ENCODE measurements around the gene RAVER1. TPM values are rescaled to one million over a fixed set of nuclear protein-coding genes. Genes with fewer than 3 reads are reported as not detected.
"Not testable (repeated sequence)": the region's sequence is repeated elsewhere in the genome, so short reads cannot be mapped to it uniquely, and the experiment has no call there.

RAVER1 gene
- total RNA-seq, 1 experiment from 2014 or later: 45.3 TPM

DNA sequence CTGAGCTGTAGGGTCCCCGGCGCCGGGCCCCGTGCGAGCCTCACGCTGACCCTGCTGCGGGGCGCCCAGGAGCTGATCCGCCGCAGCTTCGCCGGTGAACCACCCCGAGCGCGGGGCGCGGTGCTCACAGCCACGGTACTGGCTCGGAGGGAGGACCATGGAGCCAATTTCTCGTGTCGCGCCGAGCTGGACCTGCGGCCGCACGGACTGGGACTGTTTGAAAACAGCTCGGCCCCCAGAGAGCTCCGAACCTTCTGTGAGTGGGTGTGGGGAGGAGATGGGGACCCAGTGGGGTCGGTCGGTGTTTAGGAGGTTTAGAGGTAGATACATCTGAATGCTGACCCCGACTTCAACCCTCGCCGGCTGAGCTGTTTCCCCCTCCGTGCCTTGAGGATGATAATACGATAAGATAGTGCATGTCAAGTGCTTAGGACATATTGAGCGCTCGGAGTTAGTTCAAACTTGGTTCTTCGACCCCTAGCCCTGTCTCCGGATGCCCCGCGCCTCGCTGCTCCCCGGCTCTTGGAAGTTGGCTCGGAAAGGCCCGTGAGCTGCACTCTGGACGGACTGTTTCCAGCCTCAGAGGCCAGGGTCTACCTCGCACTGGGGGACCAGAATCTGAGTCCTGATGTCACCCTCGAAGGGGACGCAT is 41.6 kb downstream of the RAVER1 start:
- DNase-seq (ENCODE audit: low spot score): no peak

DNA sequence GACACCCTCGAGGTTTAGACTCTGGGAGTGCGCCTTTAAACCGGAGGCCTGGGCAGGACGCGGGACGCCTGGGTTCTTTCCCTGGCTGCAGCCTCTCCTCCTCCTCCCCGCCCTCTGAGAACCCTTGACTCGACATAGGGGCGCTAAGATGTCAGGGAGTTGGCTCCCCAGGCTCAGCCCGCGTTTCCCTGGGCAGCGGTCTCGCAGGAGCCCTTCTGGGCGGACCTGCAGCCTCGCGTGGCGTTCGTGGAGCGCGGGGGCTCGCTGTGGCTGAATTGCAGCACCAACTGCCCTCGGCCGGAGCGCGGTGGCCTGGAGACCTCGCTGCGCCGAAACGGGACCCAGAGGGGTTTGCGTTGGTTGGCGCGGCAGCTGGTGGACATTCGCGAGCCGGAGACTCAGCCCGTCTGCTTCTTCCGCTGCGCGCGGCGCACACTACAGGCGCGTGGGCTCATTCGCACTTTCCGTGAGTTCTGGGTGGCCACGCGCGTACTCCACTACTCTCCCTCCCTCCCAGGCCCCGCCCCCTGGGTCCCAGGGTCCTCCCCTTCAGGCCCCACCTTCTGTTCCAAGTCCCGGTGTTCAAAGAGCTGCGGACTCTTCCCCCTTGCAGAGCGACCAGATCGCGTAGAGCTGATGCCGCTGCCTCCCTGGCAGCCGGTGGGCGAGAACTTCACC is 42.3 kb downstream of the RAVER1 start:
- no peak for DNase-seq (ENCODE audit: low spot score)

DNA sequence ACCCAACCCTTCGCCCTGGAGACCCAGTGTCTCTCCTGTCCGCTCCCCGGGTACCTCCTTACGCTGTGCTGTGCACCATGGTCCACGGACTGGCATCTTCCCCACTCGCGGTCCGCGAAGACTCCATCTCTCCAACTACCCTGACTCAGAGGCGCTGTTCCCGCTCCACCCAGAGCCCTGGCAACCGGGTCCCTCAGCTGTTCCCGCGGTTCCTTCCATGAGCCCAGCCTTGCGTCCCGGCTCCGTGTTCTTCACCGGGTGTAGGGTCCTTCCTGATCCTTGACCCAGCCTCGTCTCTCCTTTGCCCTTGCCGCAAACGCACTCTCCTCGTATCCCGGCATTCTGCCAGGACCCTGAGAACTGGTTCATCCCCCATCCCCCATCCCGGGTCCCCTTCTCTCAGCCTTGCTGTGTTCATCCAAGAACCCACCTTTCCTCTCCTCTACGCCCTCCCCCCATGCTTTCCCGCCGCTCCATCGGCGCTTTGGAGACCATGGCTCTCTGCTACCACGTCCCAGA is 42.9 kb downstream of the RAVER1 start:
- DNase-seq (ENCODE audit: low spot score): no peak

DNA sequence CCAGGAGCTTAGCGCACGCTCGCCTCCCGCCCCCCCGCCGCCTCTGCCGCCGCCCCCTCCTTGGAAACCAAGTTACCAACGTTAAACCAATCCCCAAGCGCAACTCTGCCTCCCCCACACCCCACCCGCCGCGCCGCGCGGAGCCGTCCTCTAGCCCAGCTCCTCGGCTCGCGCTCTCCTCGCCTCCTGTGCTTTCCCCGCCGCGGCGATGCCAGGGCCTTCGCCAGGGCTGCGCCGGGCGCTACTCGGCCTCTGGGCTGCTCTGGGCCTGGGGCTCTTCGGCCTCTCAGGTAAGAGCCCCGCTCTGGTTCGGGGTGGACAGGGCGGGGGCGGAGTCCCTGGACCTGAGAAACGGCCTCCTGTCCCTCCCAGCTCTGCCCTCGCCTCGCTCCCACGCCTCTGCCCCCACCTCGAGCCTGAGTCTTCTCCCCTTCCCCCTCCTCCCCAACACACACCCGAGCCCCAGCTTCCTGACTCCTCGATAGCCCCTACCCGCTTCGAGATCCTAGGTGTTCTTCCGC is 43.4 kb downstream of the RAVER1 start, which contains the start of gene ICAM5:
Gene ICAM5 (plus strand): TSS at position 117 of the 521 bp plus-strand sequence. CDS start 92 bp downstream, at position 209.
- DNase-seq (ENCODE audit: low spot score): no peak

DNA sequence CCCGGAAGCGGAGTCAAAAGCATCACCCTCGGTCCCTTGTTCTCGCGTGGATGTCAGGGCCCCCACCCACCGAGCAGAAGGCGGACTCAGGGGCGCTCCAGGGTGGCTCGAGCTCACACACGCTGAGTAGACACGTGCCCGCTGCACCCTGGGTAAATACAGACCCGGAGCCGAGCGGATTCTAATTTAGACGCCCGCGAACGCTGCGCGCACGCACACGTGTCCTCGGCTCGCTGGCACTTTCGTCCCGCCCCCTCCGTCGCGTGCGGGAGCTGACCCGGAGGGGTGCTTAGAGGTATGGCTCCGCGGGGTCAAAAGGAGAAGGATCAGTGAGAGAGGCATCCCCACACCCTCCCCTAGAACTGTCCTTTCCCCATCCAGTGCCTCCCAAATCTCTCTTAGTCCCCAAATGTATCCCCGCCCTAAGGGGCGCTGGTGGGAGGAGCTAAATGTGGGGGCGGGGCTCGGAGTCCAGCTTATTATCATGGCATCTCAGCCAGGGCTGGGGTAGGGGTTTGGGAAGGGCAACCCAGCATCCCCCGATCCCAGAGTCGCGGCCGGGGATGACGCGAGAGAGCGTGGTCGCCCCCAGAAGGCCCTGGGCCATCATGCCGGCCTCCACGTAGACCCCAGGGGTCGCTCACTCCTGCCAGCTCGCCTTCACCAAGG is 44.0 kb downstream of the RAVER1 start:
- peak; percentile 53 for DNase-seq (ENCODE audit: low spot score)

DNA sequence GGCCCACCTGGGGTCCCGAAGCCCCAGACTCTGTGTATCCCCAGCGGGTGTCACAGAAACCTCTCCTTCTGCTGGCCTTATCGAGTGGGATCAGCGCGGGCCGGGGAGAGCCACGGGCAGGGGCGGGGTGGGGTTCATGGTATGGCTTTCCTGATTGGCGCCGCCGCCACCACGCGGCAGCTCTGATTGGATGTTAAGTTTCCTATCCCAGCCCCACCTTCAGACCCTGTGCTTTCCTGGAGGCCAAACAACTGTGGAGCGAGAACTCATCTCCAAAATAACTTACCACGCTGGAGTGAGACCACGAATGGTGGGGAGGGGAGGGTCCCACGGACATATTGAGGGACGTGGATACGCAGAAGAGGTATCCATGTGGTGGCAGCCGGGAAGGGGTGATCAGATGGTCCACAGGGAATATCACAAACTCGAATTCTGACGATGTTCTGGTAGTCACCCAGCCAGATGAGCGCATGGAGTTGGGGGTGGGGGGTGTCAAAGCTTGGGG is 44.6 kb downstream of the RAVER1 start:
- DNase-seq (ENCODE audit: low spot score): peak; percentile 71

DNA sequence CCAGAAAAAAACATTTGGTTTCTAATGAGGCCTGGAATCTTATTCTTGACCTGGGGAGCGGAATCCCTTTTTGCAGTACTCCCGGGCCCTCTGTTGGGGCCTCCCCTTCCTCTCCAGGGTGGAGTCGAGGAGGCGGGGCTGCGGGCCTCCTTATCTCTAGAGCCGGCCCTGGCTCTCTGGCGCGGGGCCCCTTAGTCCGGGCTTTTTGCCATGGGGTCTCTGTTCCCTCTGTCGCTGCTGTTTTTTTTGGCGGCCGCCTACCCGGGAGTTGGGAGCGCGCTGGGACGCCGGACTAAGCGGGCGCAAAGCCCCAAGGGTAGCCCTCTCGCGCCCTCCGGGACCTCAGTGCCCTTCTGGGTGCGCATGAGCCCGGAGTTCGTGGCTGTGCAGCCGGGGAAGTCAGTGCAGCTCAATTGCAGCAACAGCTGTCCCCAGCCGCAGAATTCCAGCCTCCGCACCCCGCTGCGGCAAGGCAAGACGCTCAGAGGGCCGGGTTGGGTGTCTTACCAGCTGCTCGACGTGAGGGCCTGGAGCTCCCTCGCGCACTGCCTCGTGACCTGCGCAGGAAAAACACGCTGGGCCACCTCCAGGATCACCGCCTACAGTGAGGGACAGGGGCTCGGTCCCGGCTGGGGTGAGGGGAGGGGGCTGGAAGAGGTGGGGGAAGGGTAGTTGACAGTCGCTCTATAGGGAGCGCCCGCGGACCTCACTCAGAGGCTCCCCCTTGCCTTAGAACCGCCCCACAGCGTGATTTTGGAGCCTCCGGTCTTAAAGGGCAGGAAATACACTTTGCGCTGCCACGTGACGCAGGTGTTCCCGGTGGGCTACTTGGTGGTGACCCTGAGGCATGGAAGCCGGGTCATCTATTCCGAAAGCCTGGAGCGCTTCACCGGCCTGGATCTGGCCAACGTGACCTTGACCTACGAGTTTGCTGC is 46.3 kb downstream of the RAVER1 start, which contains the start of gene ICAM4:
Gene ICAM4 (plus strand): TSS at position 153 of the 935 bp plus-strand sequence. CDS start 58 bp downstream, at position 211.
- DNase-seq (ENCODE audit: low spot score): no peak

DNA sequence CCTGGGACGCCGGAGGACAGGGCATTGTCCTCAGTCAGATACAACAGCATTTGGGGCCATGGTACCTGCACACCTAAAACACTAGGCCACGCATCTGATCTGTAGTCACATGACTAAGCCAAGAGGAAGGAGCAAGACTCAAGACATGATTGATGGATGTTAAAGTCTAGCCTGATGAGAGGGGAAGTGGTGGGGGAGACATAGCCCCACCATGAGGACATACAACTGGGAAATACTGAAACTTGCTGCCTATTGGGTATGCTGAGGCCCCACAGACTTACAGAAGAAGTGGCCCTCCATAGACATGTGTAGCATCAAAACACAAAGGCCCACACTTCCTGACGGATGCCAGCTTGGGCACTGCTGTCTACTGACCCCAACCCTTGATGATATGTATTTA is 47.9 kb downstream of the RAVER1 start:
- no peak for DNase-seq (ENCODE audit: low spot score)

DNA sequence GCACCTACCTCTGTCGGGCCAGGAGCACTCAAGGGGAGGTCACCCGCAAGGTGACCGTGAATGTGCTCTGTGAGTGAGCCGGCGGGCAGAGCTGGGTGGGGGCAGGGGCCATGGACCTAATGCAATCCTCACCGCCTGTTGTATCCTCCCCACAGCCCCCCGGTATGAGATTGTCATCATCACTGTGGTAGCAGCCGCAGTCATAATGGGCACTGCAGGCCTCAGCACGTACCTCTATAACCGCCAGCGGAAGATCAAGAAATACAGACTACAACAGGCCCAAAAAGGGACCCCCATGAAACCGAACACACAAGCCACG is 48.4 kb downstream of the RAVER1 start:
- no peak for DNase-seq (ENCODE audit: low spot score)

DNA sequence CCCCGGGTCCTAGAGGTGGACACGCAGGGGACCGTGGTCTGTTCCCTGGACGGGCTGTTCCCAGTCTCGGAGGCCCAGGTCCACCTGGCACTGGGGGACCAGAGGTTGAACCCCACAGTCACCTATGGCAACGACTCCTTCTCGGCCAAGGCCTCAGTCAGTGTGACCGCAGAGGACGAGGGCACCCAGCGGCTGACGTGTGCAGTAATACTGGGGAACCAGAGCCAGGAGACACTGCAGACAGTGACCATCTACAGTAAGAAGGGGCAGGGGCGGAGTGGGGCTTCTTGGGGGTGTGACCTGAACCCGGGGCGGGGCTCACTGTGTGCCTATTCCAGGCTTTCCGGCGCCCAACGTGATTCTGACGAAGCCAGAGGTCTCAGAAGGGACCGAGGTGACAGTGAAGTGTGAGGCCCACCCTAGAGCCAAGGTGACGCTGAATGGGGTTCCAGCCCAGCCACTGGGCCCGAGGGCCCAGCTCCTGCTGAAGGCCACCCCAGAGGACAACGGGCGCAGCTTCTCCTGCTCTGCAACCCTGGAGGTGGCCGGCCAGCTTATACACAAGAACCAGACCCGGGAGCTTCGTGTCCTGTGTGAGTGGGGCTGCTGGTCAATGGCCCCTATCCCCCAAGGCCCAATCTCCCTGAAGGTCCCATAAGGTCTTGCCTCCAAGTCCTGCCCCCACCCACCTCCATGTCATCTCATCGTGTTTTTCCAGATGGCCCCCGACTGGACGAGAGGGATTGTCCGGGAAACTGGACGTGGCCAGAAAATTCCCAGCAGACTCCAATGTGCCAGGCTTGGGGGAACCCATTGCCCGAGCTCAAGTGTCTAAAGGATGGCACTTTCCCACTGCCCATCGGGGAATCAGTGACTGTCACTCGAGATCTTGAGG is 49.0 kb downstream of the RAVER1 start:
- no peak for DNase-seq (ENCODE audit: low spot score)

DNA sequence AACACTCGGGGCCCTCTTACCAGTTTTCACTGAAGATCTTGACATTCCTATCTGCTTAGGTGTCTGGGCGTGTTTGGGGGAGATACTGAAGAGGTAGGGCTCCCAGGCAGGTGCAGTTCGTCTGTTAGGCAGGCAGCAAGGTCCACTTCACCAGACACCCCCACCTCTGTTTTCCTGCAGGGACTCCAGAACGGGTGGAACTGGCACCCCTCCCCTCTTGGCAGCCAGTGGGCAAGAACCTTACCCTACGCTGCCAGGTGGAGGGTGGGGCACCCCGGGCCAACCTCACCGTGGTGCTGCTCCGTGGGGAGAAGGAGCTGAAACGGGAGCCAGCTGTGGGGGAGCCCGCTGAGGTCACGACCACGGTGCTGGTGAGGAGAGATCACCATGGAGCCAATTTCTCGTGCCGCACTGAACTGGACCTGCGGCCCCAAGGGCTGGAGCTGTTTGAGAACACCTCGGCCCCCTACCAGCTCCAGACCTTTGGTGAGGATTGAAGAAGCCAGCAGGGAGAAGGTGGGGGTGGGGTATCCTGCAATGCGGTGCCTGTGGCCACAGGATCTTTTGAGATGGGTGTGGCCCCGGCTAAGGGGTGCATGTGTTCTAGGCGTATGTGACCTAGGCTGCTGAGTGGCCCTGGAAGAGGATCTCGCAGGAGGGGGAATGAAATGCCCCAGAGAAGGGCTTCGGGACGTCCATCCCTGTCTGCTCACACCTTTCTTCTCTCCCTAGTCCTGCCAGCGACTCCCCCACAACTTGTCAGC is 49.8 kb downstream of the RAVER1 start:
- no peak for DNase-seq (ENCODE audit: low spot score)

DNA sequence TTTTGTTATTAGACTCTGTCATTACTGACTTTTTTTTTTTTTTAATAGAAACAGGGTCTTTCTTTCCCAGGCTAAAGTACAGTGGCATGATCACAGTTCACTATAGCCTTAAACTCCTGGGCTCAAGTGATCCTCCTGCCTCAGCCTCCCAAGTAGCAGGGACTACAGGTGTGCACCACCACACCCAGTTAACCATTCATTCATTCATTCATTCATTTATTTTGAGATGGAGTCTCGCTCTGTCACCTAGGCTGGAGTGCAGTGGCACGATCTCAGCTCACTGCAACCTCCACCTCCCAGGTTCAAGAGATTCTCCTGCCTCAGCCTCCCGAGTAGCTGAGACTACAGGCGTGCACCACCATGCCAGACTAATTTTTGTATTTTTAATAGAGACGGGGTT is 51.3 kb downstream of the RAVER1 start:
- not testable (repeated sequence) for DNase-seq (ENCODE audit: low spot score)

DNA sequence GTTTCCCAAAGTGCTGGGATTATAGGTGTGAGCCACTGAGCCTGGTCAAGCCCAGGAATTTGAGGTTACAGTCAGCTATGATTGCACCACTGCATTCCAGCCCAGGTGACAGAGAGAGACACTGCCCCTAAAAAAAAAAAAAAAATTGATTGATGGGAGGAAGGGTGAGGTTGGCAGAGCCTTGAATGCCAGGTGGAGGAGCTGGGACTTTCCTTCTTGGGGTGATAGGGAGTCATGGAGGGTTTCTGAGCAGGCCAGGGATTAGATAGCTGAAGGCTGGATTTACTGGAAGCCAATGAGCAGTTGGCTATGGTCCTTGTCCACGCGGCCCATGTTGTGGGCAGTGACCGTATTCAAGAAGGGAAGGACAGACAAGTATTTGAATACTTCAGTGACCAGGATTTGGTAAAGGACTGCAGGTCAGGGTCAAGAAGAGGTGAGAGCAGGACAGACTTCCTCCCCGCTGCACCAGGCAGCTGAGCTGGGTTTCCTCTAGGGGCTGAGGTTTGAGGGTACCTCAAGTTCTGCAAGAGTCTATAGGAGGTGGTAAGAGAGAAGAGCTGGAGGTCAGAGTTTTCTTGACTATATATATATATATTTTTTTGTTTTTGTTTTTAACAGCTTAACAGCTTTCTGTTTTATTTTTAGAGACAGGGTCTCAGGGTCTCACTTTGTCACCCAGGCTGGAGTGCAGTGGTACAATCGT is 53.4 kb downstream of the RAVER1 start:
- DNase-seq (ENCODE audit: low spot score): no peak

DNA sequence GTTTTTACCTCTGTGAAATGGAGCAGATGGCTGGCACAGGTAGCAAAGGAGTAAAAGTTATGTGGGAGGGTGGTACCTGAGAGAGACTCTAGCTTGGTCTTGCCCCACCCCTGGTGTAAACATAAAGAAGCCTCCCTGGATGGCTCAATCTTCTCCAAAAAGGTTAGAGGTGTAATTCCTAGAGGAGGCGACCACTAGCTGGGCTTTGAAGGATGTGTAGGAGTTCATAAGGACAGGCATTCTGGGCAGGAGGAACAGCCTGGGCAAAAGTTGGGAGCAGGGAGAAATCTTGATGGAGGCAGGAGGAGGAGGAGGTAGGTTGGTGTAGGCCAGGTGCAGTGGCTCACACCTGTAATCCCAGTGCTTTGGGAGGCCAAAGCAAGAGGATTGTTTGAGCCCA is 54.4 kb downstream of the RAVER1 start:
- DNase-seq (ENCODE audit: low spot score): no peak

DNA sequence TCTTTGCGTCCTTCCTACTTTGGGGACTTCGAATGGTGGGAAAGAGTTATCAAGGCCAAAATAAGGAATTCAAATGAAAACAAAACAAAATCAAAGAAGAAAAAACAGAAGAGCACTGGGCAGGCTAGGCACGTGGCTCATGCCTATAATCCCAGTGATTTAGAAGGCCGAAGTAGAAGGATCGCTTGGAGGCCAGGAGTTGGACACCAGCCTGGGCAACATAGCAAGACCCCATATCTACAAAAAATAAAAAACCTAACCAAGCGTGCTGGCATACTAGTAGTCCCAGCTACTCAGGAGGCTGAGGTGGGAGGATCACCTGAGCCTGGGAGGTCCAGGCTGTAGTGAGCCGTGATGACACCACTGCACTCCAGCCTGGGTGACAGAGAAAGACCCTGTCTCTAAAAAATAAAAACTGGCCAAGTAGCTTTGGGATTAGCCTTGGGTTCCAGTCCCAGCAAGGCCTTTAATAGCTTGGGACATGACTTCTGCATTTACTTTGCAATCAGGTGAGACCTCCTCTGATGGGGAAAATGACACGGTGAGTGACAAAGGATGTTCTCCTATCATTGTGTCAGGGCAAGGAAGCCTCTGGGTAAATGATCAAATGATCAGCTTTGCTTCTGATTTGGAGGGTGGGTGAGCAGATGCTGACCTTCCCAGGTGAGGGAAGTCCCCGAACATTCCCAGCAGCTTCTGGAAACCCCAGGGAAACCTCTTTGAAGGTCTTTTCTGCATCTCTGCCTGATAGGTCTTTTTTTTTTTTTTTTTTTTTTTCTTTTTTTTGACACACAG is 55.3 kb downstream of the RAVER1 start:
- DNase-seq (ENCODE audit: low spot score): no peak

DNA sequence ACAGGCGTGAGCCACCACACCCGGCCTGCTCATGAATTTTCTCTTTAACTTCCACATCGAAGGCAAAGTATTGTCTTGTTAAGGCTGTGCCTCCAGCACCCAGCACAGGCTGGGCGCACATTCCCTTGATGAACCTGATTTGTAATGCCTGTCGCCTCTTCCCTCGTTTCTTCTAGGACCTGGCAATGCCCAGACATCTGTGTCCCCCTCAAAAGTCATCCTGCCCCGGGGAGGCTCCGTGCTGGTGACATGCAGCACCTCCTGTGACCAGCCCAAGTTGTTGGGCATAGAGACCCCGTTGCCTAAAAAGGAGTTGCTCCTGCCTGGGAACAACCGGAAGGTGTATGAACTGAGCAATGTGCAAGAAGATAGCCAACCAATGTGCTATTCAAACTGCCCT is 58.7 kb downstream of the RAVER1 start:
- DNase-seq (ENCODE audit: low spot score): no peak

DNA sequence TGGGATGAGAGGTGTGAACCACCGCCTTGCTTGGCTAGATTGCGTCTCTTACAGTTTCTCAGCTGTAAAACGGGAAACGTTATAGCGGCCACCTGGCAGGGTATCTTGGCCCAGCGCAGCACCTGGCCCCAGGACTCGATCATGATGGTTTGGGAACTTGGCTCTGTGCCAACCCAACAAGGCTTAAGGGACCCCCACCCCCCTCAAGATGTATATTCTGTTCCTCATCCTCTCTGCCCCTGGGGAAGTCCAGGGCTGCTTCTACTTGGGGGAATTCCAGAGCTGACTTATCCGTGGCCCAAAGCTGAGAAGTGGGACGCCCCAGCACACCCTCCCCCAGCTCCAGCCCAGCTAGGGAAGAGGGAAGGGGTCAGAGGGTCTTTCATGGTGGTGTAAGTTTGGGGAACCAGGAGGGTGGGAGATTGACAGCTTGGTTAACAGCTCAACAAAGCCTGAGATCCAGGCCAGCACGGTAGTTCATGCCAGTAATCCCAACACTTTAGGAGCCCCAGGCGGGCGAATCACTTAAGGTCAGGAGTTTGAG is 61.7 kb downstream of the RAVER1 start:
- DNase-seq (ENCODE audit: low spot score): no peak
